ENCODE measurements around the gene TXNRD1.

DNA sequence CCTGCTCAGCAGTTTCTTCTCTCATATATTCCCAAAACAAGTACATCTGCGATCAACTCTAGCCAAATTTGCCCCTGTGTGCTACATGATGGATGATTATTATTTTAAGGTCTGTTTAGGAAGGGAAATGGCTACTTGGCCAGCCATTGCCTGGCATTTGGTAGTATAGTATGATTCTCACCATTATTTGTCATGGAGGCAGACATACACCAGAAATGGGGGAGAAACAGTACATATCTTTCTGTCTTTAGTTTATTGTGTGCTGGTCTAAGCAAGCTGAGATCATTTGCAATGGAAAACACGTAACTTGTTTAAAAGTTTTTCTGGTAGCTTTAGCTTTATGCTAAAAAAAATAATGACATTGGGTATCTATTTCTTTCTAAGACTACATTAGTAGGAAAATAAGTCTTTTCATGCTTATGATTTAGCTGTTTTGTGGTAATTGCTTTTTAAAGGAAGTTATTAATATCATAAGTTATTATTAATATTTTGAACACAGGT, 133.5 kb downstream of the TXNRD1 start:
- TF ChIP-seq, protein P1, sequence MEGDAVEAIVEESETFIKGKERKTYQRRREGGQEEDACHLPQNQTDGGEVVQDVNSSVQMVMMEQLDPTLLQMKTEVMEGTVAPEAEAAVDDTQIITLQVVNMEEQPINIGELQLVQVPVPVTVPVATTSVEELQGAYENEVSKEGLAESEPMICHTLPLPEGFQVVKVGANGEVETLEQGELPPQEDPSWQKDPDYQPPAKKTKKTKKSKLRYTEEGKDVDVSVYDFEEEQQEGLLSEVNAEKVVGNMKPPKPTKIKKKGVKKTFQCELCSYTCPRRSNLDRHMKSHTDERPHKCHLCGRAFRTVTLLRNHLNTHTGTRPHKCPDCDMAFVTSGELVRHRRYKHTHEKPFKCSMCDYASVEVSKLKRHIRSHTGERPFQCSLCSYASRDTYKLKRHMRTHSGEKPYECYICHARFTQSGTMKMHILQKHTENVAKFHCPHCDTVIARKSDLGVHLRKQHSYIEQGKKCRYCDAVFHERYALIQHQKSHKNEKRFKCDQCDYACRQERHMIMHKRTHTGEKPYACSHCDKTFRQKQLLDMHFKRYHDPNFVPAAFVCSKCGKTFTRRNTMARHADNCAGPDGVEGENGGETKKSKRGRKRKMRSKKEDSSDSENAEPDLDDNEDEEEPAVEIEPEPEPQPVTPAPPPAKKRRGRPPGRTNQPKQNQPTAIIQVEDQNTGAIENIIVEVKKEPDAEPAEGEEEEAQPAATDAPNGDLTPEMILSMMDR (IDR thresholded peaks at IDR 0.05) = no peak
- no peak for TF ChIP-seq POLR2A (IDR thresholded peaks at IDR 0.05)

Measured in Peyer's patch (tissue), 4 donors.